ENCODE measurements around the gene PDYN. TPM values are rescaled to one million over a fixed set of nuclear protein-coding genes. Genes with fewer than 3 reads are reported as not detected.

The PDYN gene
- total and polyA plus RNA-seq, 10 of the 15 experiments (the other 5 are each of a cell fraction or from before 2014, with no cell fraction given), result not detected

GRCh38 chr20:2005831-2006426 lies 12.1 kb upstream of the PDYN start (continued):
- TF ChIP-seq CTCF (IDR thresholded peaks at IDR 0.05 in 2 of 3, conservative IDR thresholded peaks at IDR 0.05 in 1 of 3; ENCODE audit: control insufficient read depth in 2 of 3, extremely low read depth in 1 of 3, insufficient read depth in 1 of 3, low read depth in 3 of 3, low read length in 3 of 3), result 0 out of 6 replicates have a peak, but pooled peaks of 1 of the 3 experiments have one; percentile 1

GRCh38 chr20:2005359-2005758 lies 11.5 kb upstream of the PDYN start:
- H3K27ac ChIP-seq (ENCODE audit: control insufficient read depth, insufficient read depth), result no peak overlapping the region
- no TSS peak for BruUV-seq (replicated peaks)
- H2AFZ ChIP-seq (ENCODE audit: control insufficient read depth, low read depth, low read length), result no peak overlapping the region
- H3K27me3 ChIP-seq (replicated peaks in 1 of 2; ENCODE audit: control insufficient read depth in 2 of 2, insufficient read depth in 2 of 2, low read length in 1 of 2), result no peaks in the 10 kb centered on the region; a peak in 1 of 4 replicates
- no peaks in the 10 kb centered on the region for H3K4me1 ChIP-seq (ENCODE audit: control insufficient read depth, insufficient read depth, low read length)
- intact Hi-C loops (cut with micrococcal nuclease; ENCODE audit: unreplicated experiment), result no loop called here
- FAIRE-seq (no peak), ATAC-seq (no peak), DNase-seq (ENCODE audit: low read depth, low spot score) (no peak)
- WGBS (ENCODE audit: insufficient coverage, insufficient replicate concordance, low lambda C conversion rate, missing lambda C conversion rate), result 13% methylated on average over 1 of the region's 1 CpG
- RAD21 ChIA-PET (ENCODE audit: unreplicated experiment), result interaction anchor here (0.5 to 4.2 kb wide), 2 partner anchors 86 to 168 kb away, joined by 3 to 33 read pairs; no protein-coding TSS in a partner anchor
- H3K79me2 ChIP-seq (ENCODE audit: control insufficient read depth, insufficient read depth, low read length), result no peaks in the 10 kb centered on the region
- no peaks in the 10 kb centered on the region for H3K36me3 ChIP-seq (ENCODE audit: control insufficient read depth in 2 of 2, insufficient read depth in 2 of 2, low read length in 1 of 2)
- in situ Hi-C loops (cut with MboI), result loop anchor here (5.0 kb wide), 1 partner anchor 162 kb away; no protein-coding TSS in a partner anchor
- H3K9me3 ChIP-seq (replicated peaks; ENCODE audit: control insufficient read depth, insufficient read depth, low read length), result no peaks in the 10 kb centered on the region
- POLR2A ChIA-PET, result no interaction called here
- SMC1A ChIA-PET (ENCODE audit: uncharacterized antibody, unreplicated experiment), result interaction anchor here (1.5 to 4.1 kb wide), 2 partner anchors 88 to 166 kb away, joined by 4 to 31 read pairs; no protein-coding TSS in a partner anchor
- no peak overlapping the region for H3K4me2 ChIP-seq (ENCODE audit: control insufficient read depth, insufficient read depth)
- TF ChIP-seq EED (IDR thresholded peaks at IDR 0.05; ENCODE audit: low read depth) (no peak), GABPA (IDR thresholded peaks at IDR 0.05; ENCODE audit: low read depth) (no peak), YY1 (IDR thresholded peaks at IDR 0.05; ENCODE audit: low read depth, low read length) (no peak), IKZF2 (IDR thresholded peaks at IDR 0.05) (no peak), USF2 (IDR thresholded peaks at IDR 0.05; ENCODE audit: borderline replicate concordance, low read depth, low read length) (no peak)
- H4K20me1 ChIP-seq (ENCODE audit: control insufficient read depth, insufficient read depth), result no peaks in the 10 kb centered on the region; the same call in 1 of the 2 replicates
- CTCF ChIA-PET, result interaction anchor here (1.0 to 6.2 kb wide), 5 partner anchors 20 to 169 kb away, joined by 3 to 95 read pairs (median 5); no protein-coding TSS in a partner anchor
- H3K4me3 ChIP-seq, result no peak overlapping the region
- no peak overlapping the region for H3K9ac ChIP-seq (ENCODE audit: control insufficient read depth, insufficient read depth, low read length)

All from GM12878 (cell line).